SK-N-SH treated with all-trans-retinoic acid at 6 μM for 48 hours (cell line): ENCODE data around the gene IFI27L1.

Experiments
- ATAC-seq: fragments of 200-7000 bp; cut with Tn5 transposase; 3 replicates; pipeline ENCODE4 v1.9.1; 2020; ENCODE audit warnings: mild to moderate bottlenecking, moderate library complexity
- ARNTL ChIP-seq: fragments of 450-650 bp; formaldehyde crosslinking; IDR thresholded peaks from 2 replicates; pipeline ENCODE4 v1.5.0; 2020; ENCODE audit warnings: low read depth, mild to moderate bottlenecking, moderate library complexity, borderline replicate concordance
- BACH2 ChIP-seq: fragments of 250-450 bp; sonication (Bioruptor Pico); IDR thresholded peaks from 2 replicates; pipeline ENCODE4 v1.9.0; 2021; ENCODE audit warnings: mild to moderate bottlenecking, borderline replicate concordance
- CSDC2 ChIP-seq: fragments of 250-450 bp; sonication (Bioruptor Pico); IDR thresholded peaks from 2 replicates; pipeline ENCODE4 v1.5.0; 2020; ENCODE audit warnings: mild to moderate bottlenecking, moderate library complexity
- CSRNP3 ChIP-seq: fragments of 250-450 bp; sonication (Bioruptor Pico); IDR thresholded peaks from 2 replicates; pipeline ENCODE4 v1.5.1; 2021; ENCODE audit warnings: mild to moderate bottlenecking, moderate library complexity
- ESRRG ChIP-seq: fragments of 250-450 bp; sonication (Bioruptor Pico); IDR thresholded peaks from 2 replicates; pipeline ENCODE4 v1.6.1; 2021; ENCODE audit warnings: mild to moderate bottlenecking
- GLIS3 ChIP-seq: fragments of 250-450 bp; sonication (Bioruptor Pico); IDR thresholded peaks from 2 replicates; pipeline ENCODE4 v1.5.0; 2020; ENCODE audit warnings: mild to moderate bottlenecking, moderate library complexity
- ISL1 ChIP-seq: fragments of 250-450 bp; sonication (Bioruptor Pico); IDR thresholded peaks from 2 replicates; pipeline ENCODE4 v2.1.2; 2022; ENCODE audit warnings: mild to moderate bottlenecking, moderate library complexity
- OSR1 ChIP-seq: fragments of 250-450 bp; sonication (Bioruptor Pico); IDR thresholded peaks from 2 replicates; pipeline ENCODE4 v1.8.0; 2022; ENCODE audit warnings: moderate library complexity, mild to moderate bottlenecking, inconsistent platforms
- PATZ1 ChIP-seq: fragments of 250-450 bp; sonication (Bioruptor Pico); IDR thresholded peaks from 2 replicates; pipeline ENCODE4 v1.8.0; 2020; ENCODE audit warnings: mild to moderate bottlenecking, moderate library complexity, borderline replicate concordance
- PPARA ChIP-seq: fragments of 250-450 bp; sonication (Bioruptor Pico); IDR thresholded peaks from 2 replicates; pipeline ENCODE4 v1.5.0; 2020; ENCODE audit warnings: mild to moderate bottlenecking, borderline replicate concordance
- SNAI2 ChIP-seq: fragments of 250-450 bp; sonication (Bioruptor Pico); IDR thresholded peaks from 2 replicates; pipeline ENCODE4 v1.5.0; 2020; ENCODE audit warnings: mild to moderate bottlenecking, moderate library complexity
- TCF4 ChIP-seq: fragments of 250-450 bp; sonication (Bioruptor Pico); IDR thresholded peaks from 2 replicates; pipeline ENCODE4 v1.8.0; 2021; ENCODE audit warnings: mild to moderate bottlenecking, moderate library complexity, borderline replicate concordance
- TOX ChIP-seq: fragments of 250-450 bp; sonication (Bioruptor Pico); IDR thresholded peaks from 2 replicates; pipeline ENCODE4 v1.8.0; 2021; ENCODE audit warnings: mild to moderate bottlenecking, moderate library complexity, borderline replicate concordance
- ZC3H10 ChIP-seq: fragments of 250-450 bp; sonication (Bioruptor Pico); IDR thresholded peaks from 2 replicates; pipeline ENCODE4 v1.5.1; 2021; ENCODE audit warnings: mild to moderate bottlenecking, moderate library complexity
- ZFP30 ChIP-seq: fragments of 450-650 bp; formaldehyde crosslinking; IDR thresholded peaks from 2 replicates; pipeline ENCODE4 v1.5.0; 2022; ENCODE audit warnings: mild to moderate bottlenecking, moderate library complexity
- ZNF565 ChIP-seq: fragments of 450-650 bp; formaldehyde crosslinking; conservative IDR thresholded peaks from 2 replicates; pipeline ENCODE4 v1.5.0; 2020; ENCODE audit warnings: low read depth, mild to moderate bottlenecking, moderate library complexity
- ZNF70 ChIP-seq: fragments of 450-650 bp; formaldehyde crosslinking; IDR thresholded peaks from 2 replicates; pipeline ENCODE4 v1.5.0; 2020; ENCODE audit warnings: mild to moderate bottlenecking, moderate library complexity
- ZNF8 ChIP-seq: fragments of 450-650 bp; formaldehyde crosslinking; IDR thresholded peaks from 2 replicates; pipeline ENCODE4 v1.5.0; 2020; ENCODE audit warnings: mild to moderate bottlenecking, moderate library complexity
- TF ChIP-seq, protein P1 (sequence below): fragments of 250-450 bp; sonication (Bioruptor Pico); IDR thresholded peaks from 2 replicates; pipeline ENCODE4 v1.5.0; 2020; ENCODE audit warnings: mild to moderate bottlenecking, moderate library complexity
- TF ChIP-seq, protein P2 (sequence below): fragments of 250-450 bp; sonication (Bioruptor Pico); IDR thresholded peaks from 2 replicates; pipeline ENCODE4 v1.8.0; 2021; ENCODE audit warnings: low read depth, mild to moderate bottlenecking, moderate library complexity, borderline replicate concordance

Gene IFI27L1

DNA sequence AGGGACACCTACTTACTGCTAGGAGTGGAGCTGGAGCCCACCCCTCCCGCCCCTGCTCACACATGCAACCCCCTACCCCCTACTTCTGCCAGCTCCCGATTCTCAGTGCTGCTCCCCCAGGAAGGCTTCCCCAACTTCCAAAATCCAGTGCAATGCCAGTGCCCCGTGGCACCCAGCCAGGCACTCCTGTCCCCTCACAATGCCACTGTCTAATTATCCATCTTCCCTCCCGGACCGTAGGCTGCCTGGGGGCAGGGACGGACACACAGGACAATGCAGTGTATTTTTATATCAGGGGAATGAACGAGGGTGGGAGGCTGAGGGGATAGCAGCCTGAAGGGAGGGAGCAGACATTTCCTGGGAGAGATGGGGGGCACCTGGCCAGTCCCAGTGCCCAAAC is 42.6 kb upstream of the IFI27L1 start (continued):
- TF ChIP-seq, protein P1, sequence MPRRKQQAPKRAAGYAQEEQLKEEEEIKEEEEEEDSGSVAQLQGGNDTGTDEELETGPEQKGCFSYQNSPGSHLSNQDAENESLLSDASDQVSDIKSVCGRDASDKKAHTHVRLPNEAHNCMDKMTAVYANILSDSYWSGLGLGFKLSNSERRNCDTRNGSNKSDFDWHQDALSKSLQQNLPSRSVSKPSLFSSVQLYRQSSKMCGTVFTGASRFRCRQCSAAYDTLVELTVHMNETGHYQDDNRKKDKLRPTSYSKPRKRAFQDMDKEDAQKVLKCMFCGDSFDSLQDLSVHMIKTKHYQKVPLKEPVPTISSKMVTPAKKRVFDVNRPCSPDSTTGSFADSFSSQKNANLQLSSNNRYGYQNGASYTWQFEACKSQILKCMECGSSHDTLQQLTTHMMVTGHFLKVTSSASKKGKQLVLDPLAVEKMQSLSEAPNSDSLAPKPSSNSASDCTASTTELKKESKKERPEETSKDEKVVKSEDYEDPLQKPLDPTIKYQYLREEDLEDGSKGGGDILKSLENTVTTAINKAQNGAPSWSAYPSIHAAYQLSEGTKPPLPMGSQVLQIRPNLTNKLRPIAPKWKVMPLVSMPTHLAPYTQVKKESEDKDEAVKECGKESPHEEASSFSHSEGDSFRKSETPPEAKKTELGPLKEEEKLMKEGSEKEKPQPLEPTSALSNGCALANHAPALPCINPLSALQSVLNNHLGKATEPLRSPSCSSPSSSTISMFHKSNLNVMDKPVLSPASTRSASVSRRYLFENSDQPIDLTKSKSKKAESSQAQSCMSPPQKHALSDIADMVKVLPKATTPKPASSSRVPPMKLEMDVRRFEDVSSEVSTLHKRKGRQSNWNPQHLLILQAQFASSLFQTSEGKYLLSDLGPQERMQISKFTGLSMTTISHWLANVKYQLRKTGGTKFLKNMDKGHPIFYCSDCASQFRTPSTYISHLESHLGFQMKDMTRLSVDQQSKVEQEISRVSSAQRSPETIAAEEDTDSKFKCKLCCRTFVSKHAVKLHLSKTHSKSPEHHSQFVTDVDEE: no peak
- TF ChIP-seq TOX (CRISPR knock-in tag) (no peak), ZNF565 (no peak), ZNF8 (CRISPR knock-in tag) (no peak), OSR1 (CRISPR knock-in tag) (no peak), ISL1 (no peak), ESRRG (CRISPR knock-in tag) (no peak), CSRNP3 (no peak), PPARA (CRISPR knock-in tag) (no peak), ZNF70 (CRISPR knock-in tag) (no peak), ZFP30 (CRISPR knock-in tag) (no peak), BACH2 (CRISPR knock-in tag) (no peak), CSDC2 (CRISPR knock-in tag) (no peak), ZC3H10 (CRISPR knock-in tag) (no peak)
- TF ChIP-seq, all 23 proteins: peak for 0

DNA sequence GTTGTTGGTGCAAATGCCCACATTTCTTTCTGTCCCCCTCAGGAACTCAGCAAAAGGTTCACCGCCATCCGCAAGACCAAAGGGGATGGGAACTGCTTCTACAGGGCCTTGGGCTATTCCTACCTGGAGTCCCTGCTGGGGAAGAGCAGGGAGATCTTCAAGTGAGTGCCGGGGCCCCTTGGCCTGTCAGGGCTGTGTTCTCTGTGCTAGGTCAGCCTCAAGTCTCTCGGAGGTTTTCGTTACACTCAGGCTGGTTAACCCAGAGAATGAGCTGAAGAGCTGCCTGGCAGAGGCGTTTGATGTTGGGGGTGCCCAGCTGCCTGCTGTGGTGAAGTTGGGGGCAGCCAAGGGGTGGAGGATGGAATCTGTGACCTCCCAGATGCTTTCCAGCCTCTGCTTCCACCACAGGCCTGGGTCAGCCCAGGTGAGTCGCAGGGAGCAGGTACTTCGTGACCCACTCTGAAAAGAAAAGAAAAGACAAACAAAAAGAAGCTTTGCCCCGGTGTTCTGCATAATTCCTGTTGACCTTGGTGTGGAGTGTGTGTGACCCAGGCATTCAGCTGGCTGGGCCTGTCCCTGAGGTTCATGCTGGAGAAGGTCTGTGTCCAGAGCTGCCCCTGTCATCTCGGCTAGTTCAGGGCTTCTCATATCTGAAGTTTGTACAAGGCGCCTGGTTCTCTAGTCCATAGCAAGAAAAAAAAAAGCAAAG is 42.0 kb upstream of the IFI27L1 start:
- no peak for ATAC-seq
- no peak for TF ChIP-seq SNAI2 (CRISPR knock-in tag)
- TF ChIP-seq, protein P1: no peak
- TF ChIP-seq, protein P2, sequence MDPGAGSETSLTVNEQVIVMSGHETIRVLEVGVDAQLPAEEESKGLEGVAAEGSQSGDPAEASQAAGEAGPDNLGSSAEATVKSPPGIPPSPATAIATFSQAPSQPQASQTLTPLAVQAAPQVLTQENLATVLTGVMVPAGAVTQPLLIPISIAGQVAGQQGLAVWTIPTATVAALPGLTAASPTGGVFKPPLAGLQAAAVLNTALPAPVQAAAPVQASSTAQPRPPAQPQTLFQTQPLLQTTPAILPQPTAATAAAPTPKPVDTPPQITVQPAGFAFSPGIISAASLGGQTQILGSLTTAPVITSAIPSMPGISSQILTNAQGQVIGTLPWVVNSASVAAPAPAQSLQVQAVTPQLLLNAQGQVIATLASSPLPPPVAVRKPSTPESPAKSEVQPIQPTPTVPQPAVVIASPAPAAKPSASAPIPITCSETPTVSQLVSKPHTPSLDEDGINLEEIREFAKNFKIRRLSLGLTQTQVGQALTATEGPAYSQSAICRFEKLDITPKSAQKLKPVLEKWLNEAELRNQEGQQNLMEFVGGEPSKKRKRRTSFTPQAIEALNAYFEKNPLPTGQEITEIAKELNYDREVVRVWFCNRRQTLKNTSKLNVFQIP (CRISPR knock-in tag): no peak
- TF ChIP-seq ESRRG (CRISPR knock-in tag): no peak
- no peak for TF ChIP-seq ISL1
- no peak for TF ChIP-seq ZNF565
- TF ChIP-seq ZNF70 (CRISPR knock-in tag): no peak
- no peak for TF ChIP-seq TOX (CRISPR knock-in tag)
- TF ChIP-seq OSR1 (CRISPR knock-in tag): no peak
- TF ChIP-seq TCF4 (CRISPR knock-in tag): no peak
- no peak for TF ChIP-seq ARNTL
- TF ChIP-seq CSDC2 (CRISPR knock-in tag): no peak
- no peak for TF ChIP-seq ZFP30 (CRISPR knock-in tag)
- no peak for TF ChIP-seq GLIS3 (CRISPR knock-in tag)

GRCh38 chr14:94040247-94040646 is 40.9 kb upstream of the IFI27L1 start:
- ATAC-seq: no peak
- TF ChIP-seq ZNF565 (no peak), PATZ1 (no peak), TOX (CRISPR knock-in tag) (no peak), TCF4 (CRISPR knock-in tag) (no peak), CSRNP3 (no peak), ARNTL (no peak), ZNF70 (CRISPR knock-in tag) (no peak), ESRRG (CRISPR knock-in tag) (no peak), GLIS3 (CRISPR knock-in tag) (no peak)
- TF ChIP-seq, protein P1: no peak
